Fibroblast of lung (primary cell): ENCODE measurements around the gene INPP5A.

Experiments
- EZH2 ChIP-seq: IDR thresholded peaks from 2 replicates; pipeline ENCODE4 v1.5.1; 2012; ENCODE audit warnings: low read length, control low read depth, mild to moderate bottlenecking; ENCODE audit errors: missing control alignments
- TF ChIP-seq, protein P1 (sequence below), 2 donors: IDR thresholded peaks in 1 of 2; conservative IDR thresholded peaks in 1 of 2; 1 replicate in 1 of 2; 2 replicates in 1 of 2; pipeline ENCODE4 v1.5.1; 2011 to 2012; ENCODE audit warnings: low read length in 2 of 2, control low read depth in 1 of 2, inconsistent platforms in 1 of 2, low read depth in 1 of 2, mild to moderate bottlenecking in 1 of 2

DNA sequence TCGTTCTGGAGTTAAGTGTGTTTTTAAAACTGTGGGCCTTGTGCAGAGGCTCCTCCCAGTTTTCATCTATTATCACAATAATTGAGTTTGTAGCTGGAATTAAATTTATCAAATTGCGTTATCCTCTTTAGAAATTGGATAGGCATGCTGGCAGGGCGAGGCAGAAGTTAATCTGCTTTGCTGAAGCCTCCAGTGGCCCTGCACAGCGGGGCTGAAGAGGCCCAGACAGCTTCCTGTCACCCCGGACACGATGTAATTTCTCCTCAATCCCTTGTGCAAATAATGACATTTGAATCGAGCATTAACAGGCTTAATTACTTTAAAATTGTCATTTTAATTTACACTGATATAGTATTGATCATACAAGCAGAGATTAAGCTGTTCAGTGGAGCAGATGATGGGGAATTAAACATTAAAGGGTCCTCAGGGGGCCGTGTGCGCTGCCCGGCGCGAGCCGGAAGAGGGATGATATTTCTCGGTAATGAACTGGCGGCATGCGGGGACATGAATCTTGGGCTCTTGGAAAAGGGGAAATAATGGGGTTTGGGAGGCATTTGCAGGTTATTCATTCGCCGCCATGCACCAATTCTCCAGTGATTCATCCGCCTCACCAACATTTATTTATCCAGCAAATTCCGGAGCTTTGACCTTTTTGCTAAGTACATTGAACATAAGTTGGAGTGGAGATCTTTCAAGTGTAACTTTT, 129.9 kb downstream of the INPP5A start:
- TF ChIP-seq, protein P1, sequence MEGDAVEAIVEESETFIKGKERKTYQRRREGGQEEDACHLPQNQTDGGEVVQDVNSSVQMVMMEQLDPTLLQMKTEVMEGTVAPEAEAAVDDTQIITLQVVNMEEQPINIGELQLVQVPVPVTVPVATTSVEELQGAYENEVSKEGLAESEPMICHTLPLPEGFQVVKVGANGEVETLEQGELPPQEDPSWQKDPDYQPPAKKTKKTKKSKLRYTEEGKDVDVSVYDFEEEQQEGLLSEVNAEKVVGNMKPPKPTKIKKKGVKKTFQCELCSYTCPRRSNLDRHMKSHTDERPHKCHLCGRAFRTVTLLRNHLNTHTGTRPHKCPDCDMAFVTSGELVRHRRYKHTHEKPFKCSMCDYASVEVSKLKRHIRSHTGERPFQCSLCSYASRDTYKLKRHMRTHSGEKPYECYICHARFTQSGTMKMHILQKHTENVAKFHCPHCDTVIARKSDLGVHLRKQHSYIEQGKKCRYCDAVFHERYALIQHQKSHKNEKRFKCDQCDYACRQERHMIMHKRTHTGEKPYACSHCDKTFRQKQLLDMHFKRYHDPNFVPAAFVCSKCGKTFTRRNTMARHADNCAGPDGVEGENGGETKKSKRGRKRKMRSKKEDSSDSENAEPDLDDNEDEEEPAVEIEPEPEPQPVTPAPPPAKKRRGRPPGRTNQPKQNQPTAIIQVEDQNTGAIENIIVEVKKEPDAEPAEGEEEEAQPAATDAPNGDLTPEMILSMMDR (conservative IDR thresholded peaks at IDR 0.05 in 1 of 2, IDR thresholded peaks at IDR 0.05 in 1 of 2; ENCODE audit: low read depth in 1 of 2, low read length in 2 of 2) = no peak
- no peak for TF ChIP-seq EZH2
